SU-DHL-6 (cell line): ENCODE data around the gene PRRG4.

Source experiments
- CTCF ChIP-seq: fragments of 200-600 bp; sonication (generic); IDR thresholded peaks from one replicate; pipeline ENCODE4 v1.5.1; 2017; ENCODE audit warnings: antibody characterized with exemption, mild to moderate bottlenecking, low read length, moderate library complexity; ENCODE audit not compliant: insufficient read depth, poor library complexity, severe bottlenecking
- EZH2phosphoT487 ChIP-seq: fragments of 200-600 bp; sonication (generic), shearing (Covaris generic); conservative IDR thresholded peaks from 2 replicates; pipeline ENCODE4 v1.6.1; 2018; ENCODE audit warnings: mild to moderate bottlenecking, antibody characterized with exemption, low read length, moderate library complexity, mixed read lengths

GRCh38 chr11:32902089-32902665 is 72.5 kb downstream of the PRRG4 start:
- TF ChIP-seq CTCF (no peak), EZH2phosphoT487 (no peak)
